Cardiac fibroblast (primary cell): ENCODE measurements around the gene CSTPP1.

Source experiments
- DNase-seq, 2 donors: peaks; one replicate each; pipeline versions ENCODE4 v3.0.0 to v3.0.0-alpha.2; 2010; ENCODE audit warnings: low read depth in 2 of 2
- H3K4me3 ChIP-seq, 2 donors: replicated peaks in 1 of 2; 1 replicate in 1 of 2; 2 replicates in 1 of 2; pipeline ENCODE4 v1.5.1; 2011; ENCODE audit warnings: low read depth in 2 of 2, low read length in 2 of 2, mild to moderate bottlenecking in 2 of 2, moderate library complexity in 1 of 2
- TF ChIP-seq, protein P1 (sequence below): IDR thresholded peaks from one replicate; pipeline ENCODE4 v1.5.1; 2011; ENCODE audit warnings: low read depth, mild to moderate bottlenecking, low read length, inconsistent platforms

Gene CSTPP1

DNA sequence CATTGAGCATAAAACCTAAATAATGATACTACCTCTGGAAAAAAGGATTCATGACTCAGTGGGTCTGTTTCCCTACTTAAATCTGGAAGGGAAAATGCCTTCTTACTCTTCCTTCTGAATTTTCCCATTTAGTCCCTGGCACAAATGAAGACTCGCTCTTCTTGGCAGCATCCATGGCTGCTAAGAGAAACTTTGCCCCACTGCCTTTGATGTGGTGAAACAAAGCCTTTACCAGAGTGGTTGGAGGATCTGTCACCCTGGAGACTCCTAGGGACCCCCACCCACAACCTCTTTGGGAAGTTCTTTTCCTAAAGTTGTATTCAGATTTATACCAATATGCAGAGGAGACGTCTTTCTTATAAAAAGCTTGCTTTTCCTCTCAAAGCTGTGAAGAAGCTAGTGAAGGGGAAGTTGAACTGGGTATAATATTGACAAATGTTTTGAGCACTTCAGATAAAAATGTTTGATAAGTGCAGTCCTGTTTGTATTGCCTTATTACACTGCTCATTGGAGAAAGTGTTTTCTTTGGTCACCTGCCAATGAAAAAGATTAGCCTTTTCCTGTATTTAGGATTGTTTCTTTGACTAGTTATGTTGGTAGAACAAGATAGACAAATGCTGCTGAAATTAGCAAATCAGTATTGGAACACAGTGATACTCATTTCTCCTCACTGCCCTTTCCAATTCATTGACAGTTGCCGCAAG lies 162.8 kb downstream of the CSTPP1 start:
- no peak overlapping the region for H3K4me3 ChIP-seq
- TF ChIP-seq, protein P1, sequence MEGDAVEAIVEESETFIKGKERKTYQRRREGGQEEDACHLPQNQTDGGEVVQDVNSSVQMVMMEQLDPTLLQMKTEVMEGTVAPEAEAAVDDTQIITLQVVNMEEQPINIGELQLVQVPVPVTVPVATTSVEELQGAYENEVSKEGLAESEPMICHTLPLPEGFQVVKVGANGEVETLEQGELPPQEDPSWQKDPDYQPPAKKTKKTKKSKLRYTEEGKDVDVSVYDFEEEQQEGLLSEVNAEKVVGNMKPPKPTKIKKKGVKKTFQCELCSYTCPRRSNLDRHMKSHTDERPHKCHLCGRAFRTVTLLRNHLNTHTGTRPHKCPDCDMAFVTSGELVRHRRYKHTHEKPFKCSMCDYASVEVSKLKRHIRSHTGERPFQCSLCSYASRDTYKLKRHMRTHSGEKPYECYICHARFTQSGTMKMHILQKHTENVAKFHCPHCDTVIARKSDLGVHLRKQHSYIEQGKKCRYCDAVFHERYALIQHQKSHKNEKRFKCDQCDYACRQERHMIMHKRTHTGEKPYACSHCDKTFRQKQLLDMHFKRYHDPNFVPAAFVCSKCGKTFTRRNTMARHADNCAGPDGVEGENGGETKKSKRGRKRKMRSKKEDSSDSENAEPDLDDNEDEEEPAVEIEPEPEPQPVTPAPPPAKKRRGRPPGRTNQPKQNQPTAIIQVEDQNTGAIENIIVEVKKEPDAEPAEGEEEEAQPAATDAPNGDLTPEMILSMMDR = no peak
- DNase-seq = peak; percentile 6 to 36

DNA sequence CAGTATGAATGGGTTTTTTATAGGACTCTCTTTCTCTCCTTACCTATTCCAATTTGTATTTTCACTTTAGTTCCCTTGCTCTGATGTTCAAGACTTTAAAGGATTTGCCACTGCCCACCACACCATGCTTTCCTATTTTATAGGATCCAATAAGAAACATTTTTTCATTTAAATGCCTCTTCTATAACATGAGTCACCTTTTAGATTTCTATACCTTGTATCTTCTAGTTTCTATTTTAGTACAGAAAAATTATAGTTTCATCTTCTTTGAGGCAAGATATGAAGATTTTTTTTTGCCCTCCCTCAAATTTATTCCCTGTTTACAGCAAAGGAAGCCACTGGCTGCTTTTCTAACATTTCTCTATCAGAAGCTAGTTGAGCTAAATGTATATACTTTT lies 163.4 kb downstream of the CSTPP1 start:
- no peak for DNase-seq
- TF ChIP-seq, protein P1 = no peak
- H3K4me3 ChIP-seq = no peak overlapping the region

DNA sequence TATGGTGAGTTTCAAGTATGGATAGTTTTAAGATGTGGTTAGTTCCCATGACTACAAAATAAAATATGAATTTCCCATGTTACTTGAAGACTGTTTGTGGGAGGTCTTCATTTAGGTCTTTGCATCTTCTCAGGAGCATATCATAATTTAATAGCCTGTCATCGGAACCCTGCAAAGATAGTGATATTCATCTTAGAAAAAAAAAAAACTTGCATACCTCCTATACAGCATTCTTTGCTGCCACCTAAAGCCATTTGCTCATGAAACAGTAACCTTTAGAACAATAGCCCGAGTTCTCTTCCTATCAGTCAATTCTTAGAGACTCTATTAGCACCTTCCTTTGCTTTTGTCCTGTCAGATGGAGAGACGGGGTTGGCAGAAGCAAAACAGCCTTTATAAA lies 164.8 kb downstream of the CSTPP1 start:
- TF ChIP-seq, protein P1 = no peak
- no peak for DNase-seq
- no peak overlapping the region for H3K4me3 ChIP-seq

DNA sequence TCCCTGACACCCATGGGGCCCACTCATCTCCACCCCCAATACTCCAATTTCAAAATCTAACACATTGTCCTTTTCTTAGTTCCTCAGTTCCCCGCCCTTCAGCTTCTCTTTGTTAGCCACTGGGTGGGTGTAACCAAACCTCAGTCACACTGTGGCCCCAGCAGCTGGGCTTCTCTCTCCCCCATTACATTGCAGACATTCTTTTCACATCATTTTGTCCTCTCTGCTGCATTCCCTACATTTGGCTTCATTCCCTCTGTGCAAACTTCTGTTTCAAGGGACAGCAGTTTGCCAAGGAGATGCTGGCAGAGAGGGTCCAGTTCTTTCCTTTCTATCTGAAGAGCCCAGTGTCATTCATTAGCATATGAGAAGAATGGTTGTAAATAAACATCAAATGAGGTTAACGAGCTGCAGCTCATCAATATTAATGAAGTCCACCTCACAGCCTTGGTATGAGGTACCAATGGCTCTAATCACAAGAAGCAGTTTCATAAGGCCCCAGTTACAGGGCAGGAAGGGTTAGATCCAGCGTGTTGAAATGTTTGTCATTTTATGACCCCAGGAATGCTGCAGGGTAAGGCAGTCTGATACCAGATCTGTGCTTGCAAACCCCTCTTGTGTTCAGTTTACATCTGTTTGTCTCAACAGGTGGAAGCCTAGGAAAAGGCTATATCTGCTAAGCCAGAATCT lies 167.8 kb downstream of the CSTPP1 start:
- TF ChIP-seq, protein P1 = no peak
- H3K4me3 ChIP-seq = no peak overlapping the region
- peak; percentile 44 to 52 for DNase-seq

DNA sequence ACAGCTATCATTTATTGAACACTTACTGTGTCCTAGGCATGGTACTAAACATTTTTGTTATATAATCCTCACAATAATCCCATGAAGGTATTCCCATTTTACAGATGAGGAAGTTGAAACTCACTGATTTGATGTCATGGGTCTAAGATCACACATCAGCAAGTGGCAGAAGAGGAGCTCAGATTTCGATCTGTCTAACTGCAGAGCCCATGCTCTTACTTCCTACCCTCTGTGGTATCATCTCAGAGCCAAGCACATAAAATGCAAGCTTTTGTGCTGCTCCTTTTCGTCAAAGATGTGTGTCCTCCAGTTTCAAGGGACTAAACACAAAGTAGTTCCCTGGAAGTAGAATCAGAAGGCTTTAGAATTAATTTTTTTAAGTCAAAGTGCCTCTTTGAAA lies 169.0 kb downstream of the CSTPP1 start:
- no peak for DNase-seq
- no peak overlapping the region for H3K4me3 ChIP-seq
- TF ChIP-seq, protein P1 = no peak

DNA sequence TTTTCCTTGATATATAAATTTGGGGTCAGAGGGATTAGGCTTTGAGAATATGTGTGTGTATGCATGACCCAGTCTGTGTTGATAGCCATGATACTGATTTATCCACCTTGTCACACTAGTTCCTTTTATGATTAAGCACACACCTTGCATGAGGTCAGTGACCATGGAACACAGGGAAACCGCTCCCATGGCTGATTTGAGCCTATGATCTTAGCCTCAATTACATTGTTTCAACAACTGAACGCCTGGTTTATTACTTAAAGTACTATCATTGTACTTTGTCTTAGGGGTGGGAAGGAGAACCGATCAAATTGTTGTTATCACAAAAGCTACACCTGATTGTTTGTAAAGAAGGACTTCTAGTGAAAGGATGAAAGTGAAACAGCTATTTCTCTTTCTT lies 169.4 kb downstream of the CSTPP1 start:
- DNase-seq = no peak
- no peak overlapping the region for H3K4me3 ChIP-seq
- TF ChIP-seq, protein P1 = no peak
